GOT3 (cell line): ENCODE measurements around the gene C11orf68.

Experiments used
- DNase-seq: peaks from one replicate; lab custom pipeline; 2025; ENCODE audit warnings: mixed read lengths; lab: John Stamatoyannopoulos, UW

The C11orf68 gene

DNA sequence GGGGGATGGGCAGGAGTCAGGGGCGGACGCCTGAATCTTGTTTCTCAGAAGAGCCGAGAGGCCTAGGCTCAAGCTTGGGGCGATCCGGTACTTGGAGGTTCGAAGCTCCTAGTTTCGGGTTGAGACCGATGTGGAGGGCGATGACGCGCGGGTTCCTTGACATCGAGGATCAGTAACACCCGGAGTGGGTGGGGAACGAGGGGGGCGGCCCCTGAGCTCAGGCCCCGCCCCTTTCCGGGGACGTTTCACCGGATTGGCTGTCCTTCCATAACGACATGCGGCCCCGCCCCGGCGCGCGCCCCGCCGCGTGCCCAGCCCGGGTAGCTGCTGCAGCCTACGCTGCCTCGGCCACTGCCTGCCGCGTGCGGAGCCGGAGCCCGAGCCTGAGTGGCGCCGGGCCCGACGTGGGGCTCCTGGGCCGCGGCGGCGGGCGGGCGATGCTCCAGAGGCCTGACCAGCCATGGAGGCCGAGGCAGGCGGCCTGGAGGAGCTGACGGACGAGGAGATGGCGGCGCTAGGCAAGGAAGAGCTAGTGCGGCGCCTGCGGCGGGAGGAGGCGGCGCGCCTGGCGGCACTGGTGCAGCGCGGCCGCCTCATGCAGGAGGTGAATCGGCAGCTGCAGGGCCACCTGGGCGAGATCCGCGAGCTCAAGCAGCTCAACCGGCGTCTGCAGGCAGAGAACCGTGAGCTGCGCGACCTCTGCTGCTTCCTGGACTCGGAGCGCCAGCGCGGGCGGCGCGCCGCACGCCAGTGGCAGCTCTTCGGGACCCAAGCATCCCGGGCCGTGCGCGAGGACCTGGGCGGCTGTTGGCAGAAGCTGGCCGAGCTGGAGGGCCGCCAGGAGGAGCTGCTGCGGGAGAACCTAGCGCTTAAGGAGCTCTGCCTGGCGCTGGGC lies 28.3 kb downstream of the C11orf68 start, which contains the start of gene CCDC85B:
Gene CCDC85B (plus strand): TSS at position 350 of the 895 bp plus-strand sequence. CDS start 111 bp downstream, at position 461.
- peak; percentile 84 for DNase-seq

DNA sequence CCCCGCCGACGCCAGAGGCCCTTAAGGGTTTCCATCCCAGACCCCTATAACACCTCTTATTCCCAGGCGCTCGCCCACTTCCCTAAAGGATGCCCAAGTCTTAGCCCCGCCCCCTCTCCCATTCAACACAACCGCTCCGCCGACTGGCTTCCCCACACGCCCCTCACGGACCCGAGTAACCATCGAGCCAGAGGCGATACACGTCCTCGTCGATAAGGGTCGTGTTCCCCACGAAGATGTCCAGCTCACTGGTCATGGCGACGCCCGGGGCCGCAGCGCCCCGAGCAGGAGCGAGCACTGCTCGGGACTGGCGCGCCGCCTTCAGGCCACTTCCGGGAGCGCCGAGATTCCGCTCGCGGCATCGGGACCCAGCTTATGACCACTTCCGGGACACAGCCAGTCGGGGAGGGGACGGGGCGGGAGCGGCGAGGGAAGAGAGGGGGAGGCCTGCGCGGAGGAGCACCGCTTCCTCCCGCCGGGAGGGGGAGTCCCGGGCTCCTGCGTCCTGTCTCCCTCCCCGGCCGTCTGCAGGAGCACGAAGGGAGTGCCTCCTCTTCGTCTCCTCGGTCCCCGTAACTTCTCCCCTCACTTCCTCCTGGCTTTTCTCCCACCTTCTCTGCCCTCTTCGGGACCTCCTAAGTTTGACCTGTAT lies 30.6 kb downstream of the C11orf68 start, which contains the start of gene FIBP:
Gene FIBP (minus strand): TSS at position 309 of the 652 bp plus-strand sequence. CDS start 53 bp downstream, at position 256.
- DNase-seq = peak; percentile 74

DNA sequence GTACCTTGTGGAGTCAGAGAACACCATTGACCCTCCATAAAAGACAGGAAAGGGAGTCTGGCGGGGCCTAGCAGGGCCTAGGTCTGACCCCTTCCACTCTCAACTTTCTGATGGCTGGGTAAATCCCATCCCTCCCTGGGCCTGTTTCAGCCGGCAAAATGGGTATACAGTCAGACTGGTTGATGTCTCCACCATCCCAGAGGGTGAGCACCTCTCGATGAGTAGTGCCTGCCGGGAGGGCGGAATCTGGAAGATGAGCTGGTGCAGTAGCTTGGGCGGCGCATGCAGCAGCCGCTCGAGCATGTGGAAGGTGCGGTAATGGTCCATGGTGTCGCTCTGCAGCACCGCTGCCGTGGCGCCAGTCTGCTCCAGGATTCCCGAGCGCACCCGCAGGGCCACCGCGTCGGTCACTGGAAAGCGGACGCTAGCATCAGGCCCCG lies 31.1 kb downstream of the C11orf68 start:
- DNase-seq = no peak

DNA sequence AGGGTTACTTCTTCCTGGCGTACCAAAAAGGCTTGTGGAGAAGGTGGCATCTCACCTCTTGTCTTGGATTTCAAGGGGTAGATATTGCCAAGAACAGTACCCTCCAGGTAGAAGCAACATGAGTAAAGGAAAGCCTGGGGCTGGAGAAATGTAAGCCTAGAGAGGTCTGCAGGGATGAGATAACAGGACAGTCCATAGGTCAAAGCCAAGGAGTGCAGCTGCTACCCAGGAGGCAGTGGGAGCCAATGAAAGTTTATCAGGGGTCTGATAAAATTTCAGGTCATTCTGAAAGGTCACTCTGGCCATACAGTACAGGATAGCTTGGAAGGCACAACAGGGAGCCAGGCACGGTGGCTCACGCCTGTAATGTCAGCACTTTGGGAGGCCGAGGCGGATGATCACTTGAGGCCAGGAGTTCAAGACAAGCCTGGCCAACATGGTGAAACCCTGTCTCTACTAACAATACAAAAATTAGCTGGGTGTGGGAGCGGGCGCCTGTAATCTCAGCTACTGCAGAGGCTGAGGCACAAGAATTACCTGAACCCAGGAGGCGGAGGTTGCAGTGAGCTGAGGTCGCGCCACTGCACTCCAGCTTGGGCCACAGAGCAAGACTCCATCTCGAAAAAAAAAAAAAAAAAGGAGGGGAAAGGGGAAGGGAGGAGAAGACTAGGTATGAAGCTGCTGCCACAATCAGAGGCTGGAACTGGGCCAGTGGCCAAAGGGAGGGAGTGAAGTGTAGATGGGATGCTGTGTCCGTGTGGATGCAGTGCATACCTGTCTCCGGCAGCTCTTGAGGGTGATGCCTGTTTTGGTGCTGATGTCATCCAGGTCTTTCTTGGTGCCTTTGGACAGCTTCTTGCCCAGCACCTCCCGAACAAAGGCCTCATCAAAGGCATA lies 31.8 kb downstream of the C11orf68 start:
- DNase-seq = no peak

DNA sequence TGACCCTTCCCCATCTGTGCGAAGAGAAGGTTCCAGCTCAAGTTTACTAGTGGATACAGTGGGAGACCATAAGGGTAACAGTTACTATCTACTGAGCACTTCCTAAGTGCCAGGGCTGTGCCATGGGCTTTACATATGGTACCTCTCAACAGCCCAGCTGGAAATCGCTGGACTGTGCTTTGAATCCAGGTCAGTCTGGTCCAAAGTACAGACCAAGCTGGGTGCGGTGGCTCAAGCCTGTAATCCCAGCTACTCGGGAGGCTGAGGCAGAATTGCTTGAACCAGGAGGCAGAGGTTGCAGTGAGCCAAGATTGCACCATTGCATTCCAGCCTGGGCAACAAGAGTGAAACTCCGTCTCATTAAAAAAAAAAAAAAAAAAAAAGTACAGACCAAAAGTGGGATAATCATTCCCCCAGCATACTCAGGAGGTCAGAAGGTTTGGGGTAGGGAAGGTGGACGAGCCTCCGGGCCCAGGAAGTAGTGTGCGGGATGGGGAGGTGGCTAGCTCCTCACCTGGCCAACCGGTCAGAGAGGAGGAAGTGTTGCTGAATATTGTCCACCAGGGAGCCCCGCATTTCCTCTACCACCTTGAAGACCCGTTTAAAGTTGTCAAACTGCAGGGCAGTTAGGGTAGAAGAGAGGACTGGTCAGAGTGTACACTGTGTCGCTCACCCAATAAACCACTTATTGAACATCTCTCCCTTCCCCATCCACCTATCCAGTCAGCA lies 32.9 kb downstream of the C11orf68 start:
- DNase-seq = no peak

DNA sequence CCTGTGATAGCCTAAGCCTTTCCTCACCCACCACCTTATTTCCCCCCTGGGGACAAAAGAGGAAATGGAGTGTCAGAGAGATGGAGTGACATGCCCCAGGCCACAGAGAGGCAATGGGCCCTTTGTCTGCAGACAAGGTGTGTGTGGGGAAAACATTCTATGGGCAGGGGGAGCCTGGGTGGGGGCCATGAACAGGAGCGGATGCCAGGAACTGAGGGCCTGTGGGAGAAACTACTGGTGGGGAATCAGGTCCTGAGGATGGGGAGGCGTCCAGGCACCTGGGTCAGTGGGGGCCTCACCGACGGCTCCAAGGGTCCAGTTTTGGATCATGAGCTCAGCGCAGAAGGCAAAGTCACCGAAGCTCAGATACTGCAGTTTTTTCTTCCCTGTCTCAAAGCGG lies 33.6 kb downstream of the C11orf68 start:
- DNase-seq = no peak

DNA sequence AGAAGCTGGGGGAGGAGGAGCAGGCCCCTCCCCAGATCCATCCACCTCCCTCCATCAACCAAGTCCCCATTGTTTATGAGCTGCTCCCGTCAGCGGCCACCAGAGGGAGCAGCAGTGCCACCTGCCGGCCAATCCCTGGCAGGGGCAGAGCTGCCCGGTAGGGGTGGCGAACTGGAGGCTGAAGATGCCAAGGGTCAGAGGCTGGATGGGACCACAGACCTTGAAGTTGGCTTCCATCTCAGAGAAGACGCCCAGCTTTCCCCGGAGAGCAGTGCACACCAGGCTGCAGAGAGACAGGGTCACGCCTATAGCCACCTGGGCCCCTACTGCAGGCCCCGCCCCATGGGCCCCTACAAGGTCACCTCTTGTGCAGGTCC lies 34.2 kb downstream of the C11orf68 start:
- DNase-seq = no peak

DNA sequence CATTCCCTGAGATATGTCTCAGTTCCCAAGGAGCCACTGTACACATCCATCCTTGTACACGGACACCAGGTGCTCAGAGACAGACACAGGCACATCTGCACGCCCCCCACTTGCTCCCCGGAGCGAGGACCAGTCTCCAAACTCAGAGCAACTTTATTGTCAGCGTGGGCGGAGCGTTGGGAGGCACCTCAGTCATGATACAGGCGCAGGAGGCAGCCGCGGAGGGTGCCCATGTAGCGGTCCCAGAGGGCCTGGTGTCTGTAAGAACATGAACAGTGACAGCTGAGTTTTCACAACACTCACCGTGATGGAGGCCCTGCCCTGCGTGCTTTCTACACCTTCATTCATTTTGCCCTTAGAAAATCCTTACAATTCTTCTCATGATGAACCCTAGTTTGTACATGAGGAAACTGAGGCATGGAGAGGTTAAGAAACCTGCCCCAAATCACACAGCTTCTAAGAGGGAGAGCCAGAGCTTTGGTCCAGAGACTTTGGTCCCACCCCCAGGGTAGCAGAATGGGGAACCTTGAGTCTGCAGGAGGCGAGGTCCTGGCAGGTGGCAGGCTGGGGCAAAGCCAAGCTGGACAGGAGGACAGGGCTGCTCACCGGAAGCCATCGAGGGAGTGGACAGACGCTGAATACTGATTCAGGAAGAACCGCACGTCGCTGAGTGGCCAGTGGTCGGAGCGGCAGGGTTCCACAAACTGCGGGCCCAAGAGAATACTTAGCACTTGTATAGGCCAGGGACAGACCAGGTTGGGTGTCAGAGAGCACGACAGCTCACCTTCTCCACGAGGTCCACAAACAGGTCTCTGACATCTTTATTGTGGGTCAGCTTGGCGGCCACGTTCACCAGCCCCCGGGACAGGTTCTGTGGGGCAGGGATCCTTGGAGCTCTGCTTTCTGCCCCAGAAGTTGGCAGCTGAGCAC lies 34.8 kb downstream of the C11orf68 start:
- no peak for DNase-seq

DNA sequence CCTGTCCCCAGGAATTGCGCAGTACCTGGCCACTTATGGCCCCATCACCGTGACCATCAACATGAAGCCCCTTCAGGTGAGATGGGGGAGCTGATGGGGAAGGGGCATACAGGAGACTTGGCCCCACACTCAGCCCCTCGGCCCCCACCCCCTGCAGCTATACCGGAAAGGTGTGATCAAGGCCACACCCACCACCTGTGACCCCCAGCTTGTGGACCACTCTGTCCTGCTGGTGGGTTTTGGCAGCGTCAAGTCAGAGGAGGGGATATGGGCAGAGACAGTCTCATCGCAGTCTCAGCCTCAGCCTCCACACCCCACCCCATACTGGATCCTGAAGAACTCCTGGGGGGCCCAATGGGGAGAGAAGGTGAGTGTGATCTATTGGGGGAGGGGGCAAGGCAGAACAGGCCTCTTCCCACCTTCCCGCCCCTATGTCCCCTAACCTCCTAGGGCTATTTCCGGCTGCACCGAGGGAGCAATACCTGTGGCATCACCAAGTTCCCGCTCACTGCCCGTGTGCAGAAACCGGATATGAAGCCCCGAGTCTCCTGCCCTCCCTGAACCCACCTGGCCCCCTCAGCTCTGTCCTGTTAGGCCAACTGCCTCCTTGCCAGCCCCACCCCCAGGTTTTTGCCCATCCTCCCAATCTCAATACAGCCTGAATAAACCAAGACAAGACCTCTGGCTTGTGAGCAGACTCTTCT lies 35.7 kb downstream of the C11orf68 start:
- no peak for DNase-seq

DNA sequence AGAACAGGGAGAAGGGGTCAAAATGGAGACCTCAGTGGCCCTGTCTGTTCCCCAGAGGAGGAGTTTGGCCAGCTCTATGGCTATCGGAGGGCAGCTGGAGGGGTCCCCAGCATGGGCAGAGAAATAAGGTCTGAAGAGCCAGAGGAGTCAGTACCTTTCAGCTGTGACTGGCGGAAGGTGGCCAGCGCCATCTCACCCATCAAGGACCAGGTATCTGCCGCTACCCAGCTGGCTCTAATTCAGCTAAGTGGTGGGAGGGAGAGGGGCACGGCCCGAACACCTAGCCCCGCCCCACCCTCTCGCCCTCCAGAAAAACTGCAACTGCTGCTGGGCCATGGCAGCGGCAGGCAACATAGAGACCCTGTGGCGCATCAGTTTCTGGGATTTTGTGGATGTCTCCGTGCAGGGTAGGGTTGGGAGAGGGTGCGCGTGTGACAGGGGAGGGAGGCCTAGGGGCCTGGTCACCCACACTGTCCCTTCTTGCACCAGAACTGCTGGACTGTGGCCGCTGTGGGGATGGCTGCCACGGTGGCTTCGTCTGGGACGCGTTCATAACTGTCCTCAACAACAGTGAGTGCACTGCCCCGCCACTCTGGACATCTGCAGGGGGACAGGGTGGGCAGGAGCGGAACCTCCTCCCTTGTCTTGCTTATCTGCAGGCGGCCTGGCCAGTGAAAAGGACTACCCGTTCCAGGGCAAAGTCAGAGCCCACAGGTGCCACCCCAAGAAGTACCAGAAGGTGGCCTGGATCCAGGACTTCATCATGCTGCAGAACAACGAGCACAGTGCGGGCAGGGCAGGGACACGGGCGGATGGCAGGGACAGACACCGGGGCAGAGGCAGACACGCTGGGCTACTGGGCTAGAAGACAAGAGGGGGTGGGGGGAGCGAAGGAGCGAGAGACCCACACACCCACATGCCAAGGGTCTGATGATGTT lies 36.5 kb downstream of the C11orf68 start:
- DNase-seq = no peak

DNA sequence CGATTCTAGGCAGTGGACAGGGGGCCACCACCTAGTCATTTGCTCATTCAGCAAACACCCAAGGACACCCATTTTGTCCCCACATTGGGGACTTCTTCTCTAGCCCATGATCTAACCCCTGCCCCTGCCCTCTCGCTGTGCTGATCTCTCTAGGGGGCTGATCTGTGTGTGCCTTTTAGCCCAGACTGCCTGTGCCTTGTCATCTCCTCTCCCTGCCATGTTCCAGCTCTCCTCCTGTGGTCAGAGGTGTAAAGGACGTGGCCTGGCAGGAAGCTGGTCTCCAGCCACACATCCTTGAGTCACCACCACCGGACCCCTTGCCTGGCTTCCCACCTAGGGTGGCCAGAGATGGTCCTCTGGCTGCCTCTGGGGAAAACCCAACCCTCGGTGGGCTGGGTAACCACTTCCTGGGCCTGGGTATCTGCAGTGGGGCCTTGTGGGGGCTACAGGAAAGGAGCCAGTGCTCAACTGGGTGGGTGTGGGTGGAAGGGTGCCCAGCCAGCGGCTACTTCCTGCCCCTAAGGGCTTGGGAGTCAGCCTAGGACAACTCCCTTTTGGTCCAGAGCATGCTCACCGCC lies 37.9 kb downstream of the C11orf68 start:
- DNase-seq = no peak

DNA sequence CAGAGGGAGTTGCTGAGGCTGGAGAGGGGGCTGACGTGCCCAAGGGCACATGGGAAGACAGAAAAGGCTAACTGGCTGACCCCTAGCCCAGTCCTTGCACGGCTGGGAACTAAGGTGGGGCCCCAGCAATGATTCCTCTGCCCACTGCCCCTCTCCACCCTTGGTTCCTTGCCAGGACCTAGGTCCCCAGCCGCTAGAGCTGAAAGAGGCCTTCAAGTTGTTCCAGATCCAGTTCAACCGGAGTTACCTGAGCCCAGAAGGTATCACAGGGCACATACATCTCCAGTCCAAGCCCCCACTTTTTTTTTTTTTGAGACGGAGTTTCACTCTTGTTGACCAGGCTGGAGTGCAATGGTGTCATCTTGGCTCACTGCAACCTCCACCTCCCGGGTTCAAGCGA lies 38.8 kb downstream of the C11orf68 start:
- DNase-seq = no peak

DNA sequence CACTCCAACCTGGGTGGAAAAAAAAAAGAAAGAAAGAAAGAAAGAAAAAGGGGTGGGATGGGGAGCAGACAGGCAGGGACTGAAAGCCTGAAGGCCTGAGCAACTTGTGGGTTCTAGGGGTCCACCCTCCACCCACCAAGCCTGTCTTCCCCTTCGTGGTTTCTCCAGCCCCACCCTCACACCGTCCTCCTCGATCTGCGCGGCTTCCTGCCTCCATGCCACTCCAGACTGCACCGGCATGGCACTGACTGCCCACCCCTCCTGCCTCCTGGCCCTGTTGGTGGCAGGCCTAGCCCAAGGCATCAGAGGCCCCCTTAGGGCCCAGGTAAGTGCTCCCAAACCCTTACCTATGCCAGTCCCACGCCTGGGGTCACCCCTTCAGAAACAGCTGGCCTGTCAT lies 39.2 kb downstream of the C11orf68 start, which contains the start of gene CTSW:
Gene CTSW (plus strand): TSS at position 221 of the 400 bp plus-strand sequence. CDS start 18 bp downstream, at position 239.
- DNase-seq = no peak

DNA sequence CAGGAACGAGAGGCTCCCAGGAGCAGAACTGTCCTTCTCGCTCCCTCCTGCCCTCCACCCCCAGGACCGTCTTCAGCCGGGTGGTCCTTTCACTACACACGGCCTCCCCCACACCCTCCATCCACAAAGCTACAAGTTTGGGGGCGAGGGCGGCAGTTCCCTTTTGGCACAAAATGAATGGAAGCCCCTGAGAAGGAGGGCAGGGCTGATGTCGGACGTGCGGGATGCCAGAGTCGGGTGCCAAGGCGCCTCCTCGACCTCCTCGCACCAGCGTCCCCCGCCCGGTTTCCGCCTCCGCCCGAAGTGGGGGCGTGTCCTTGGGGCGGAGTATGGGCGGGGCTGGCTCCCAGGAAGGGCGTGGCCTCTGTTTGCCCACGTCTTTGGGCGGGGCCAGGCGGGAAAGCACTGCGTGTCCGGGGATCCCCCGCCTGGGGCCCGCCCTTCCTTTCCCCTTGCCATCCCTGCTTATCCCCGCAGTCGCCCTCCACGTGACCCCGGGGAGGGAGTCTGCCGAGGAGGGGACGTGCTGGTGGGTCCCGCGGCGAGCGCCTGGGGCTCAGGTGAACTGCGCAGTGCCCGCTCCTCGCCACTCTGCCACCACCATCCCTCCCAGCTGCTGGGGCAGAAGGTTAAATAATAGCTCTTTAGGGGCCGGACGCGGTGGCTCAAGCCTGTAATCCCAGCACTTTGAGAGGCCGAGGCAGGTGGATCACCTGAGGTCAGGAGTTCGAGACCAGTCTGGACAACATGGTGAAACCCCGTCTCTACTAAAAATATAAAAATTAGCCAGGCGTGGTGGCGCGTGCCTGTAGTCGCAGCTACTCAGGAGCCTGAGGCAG lies 45.3 kb downstream of the C11orf68 start:
- DNase-seq = peak; percentile 73

DNA sequence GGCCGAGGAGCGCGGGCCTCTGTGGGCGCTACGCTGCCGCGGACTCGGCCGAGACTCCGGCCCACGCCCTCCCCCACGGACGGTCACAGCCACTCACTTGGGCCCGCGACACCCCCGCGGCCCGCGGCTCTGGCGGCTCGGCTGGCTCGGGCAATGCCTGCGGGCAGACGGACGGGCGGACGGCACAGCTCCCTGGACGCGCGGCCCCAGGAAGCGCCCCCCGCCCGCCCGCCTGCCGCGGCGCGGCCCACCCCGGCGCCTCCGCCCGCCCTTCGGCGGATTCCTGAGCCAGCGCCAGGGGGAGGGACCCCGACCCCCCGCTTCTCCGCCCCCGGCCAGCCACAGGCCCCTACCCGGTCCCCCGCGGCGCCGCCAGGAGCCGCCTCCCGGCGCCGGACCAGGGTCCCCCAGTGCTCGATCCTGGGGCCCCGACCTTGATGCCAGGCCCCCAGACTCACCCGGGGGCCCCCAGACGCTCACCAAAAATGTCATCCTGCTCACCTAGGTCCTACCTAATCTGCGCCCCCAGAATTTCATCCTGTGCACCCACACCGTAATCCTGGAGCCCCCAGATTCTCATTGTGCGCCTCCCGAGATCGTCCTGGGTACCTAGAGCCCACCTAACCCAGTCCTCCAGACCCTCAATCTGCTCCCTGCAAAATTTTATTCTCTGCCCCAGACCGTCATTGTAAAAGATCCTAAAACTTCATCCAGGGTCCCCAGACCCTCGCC lies 46.1 kb downstream of the C11orf68 start, which contains the start of gene EFEMP2:
Gene EFEMP2 (minus strand): TSS at position 215 of the 732 bp plus-strand sequence. CDS start 446 bp downstream, outside the sequence.
- DNase-seq = no peak
